GM18520 (cell line): ENCODE results near the gene MFF.
"Not testable (repeated sequence)": the region's sequence is repeated elsewhere in the genome, so short reads cannot be mapped to it uniquely, and the experiment has no call there.

Experiments used
- ATAC-seq: cut with Tn5 transposase; IDR thresholded peaks from one replicate; pipeline ENCODE4 v1.9.1; 2021; ENCODE audit not compliant: unreplicated experiment

MFF gene

DNA sequence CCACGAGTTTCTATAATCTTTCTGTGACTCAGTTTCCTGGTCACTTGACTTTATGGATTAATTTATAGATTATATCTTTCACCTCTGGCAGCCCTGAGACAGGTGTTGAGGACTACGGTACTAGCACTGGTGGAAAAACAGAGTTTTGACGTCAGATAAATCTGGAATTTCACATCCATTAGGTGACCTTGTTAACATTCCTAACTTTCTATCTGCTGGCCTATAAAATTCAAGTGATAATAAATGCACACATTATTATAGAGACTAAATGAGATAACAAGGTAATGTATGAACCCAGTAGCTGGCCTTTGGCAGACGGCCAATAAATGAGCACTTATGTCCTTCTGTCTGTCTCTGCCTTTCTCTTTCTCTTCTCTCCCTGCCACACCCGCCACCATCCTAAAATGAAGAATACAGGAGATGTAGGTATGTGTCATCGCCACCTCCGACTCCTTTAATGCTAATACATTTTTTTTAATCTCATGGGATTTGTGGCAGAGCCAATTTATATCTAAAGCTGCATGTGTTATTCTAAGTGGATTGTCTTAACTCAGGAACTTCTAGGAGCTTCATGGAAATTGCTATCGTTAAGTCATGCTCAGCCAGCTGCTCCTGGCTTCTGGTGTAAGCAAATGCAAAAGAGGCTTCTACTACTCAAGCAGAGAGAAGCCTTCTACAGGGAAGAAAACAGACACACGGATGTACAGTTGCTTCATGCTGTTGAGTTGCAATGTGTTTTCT lies 51.8 kb downstream of the MFF start:
- no peak for ATAC-seq

DNA sequence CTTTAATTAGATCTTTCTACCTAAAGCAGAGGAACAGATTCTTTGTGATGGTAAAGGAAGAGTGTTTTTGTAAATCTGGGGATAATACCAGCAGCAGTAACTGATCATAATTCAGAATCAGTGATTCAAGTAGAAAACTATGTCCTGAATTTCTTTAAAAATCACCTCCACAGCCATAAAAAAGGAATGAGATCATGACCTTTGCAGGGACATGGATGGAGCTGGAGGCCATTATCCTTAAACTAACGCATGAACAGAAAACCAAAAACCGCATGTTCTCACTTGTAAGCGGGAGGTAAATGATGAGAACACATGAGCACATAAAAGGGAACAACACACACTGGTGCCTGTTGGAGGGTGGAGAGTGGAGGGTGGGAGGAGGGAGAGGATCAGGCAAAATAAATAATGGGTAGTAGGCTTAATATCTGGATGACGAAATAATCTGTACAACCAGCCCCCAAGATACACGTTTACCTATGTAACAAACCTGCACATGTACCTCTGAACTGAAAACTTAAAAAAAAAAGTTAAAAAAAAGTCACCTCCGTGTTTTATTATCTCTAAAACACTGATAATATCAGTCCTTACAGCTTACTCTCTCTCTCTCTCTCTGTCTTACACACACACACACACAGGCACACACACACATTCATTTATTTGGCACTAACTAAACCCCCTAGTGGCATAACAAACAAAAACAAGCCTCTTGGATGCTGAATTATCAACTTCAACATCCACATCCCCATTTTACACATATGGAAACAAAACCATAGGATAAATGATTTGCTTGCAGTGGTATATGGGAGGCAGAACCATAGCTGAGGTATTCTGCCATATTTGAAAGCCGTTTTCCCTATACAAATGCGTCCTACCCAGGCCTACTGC lies 52.7 kb downstream of the MFF start:
- no peak for ATAC-seq

DNA sequence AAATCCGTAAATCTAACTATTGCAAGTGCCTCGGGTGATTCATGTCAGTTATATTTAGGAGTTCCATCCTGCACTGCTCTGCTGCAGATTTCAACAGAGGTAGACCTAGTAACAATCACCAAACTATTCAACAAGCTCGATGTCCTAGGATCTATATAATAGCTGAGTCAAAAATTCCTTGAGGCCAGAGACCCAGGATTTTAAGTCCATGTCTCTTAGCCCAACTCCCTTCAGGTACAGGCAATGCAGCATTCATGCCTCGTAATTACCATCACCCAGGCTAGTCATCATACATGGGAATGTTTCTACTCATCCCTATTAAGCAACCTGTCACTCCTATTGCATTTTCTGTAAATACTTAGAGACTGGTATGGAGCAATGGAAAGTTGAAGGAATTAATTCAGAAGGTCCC lies 53.3 kb downstream of the MFF start:
- no peak for ATAC-seq

DNA sequence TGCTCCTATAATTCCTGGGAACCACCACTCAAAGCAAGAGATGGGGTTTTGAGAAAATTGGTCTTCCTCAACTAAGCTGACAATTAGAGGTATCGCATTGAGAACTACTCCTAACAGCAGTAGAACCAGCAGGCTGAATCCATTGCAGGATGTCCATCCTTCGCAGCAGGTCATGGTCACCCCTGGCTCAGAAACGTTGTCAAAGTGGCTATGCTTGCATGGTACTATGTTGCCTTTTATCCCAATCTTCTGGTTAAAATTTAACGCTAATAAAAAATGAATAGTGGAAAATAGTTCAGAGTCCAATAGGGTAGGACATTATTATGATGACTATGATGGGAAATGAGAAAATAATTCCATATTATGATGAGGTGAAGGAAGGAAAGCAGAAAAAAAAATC lies 54.0 kb downstream of the MFF start, which contains the start of gene TM4SF20:
Gene TM4SF20, minus strand, starts transcription at position 212 of the 400 bp plus-strand sequence. Its CDS starts 38 bp downstream, at position 174.
- ATAC-seq, result no peak

DNA sequence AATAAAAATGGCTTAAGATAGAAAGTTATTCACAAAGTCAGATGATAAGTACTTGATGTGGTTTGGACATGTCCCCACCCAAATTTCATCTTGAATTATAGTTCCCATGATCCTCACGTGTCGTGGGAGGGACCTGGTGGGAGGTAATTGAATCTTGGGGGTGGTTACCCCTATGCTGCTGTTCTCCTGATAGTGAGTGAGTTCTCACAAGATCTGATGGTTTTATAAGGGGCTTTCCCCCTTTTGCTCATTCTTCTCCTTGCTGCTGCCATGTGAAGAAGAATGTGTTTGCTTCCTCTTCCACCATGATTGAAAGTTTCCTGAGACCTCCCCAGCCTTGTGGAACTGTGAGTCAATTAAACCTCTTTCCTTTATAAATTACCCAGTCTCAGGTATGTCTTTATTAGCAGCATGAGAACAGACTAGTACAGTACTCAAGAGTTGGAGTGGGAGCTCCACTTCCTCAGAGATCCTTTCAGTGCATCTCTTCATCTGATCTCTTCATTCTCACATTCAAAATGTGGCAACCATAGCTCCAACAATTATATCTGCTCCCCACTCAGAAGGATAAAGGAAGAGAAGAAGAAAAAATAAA lies 57.3 kb downstream of the MFF start:
- ATAC-seq, result not testable (repeated sequence)

DNA sequence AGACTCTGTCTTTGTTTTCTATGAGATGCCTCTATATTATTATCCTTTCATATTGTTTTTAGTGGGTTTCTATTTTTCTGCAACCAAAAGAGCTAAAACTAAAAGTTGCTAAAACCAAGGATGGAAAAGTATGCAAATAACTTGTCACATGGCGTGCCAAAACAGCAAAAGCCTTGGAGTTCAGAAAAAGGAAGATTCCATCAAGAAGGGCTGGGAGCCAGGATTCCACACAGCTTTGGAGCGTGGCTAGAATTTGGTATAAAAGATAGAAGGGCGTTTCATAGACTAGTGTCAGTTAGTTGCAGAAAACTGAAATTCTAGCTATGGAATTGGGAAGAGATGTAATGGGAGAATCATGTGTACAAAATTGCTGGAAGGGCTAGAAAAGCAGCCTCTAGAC lies 58.6 kb downstream of the MFF start:
- no peak for ATAC-seq

DNA sequence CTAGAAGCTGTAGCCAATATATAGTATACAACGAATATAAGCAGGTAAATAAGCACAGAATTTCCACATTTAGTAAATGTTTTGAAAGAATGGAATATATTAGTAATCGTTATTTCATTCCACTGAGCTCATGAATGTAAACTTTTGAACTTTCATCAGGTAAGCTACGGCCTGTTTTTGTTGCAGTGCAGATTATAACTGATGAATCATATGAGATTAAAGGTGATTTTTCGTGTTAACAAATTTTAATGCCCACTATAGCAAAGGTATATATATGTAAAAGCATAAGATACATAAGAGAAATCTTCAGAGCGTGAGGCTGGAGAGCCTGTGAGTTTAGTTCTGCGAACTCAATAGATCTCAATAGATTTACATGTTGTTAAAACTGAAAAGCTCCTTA lies 61.6 kb downstream of the MFF start:
- ATAC-seq, result no peak

DNA sequence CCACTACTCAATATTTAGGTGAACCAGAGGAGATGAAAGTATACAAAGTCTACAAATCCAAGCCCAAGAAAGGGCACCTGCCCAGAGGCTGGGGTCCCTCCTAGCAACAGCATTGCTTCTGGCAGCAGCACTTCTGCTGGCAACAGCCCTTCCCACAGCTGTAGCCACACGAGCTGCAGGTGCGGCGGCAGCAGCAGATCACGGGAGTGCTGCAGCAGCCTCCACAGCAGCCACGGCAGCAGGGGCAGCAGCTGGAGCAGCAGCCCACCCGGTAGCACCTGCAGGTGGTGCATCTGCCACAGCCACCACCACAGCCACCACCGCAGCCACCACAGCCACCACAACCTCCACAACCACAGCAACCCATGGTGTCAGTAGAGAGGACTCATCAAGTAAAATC lies 62.5 kb downstream of the MFF start, which contains the start of gene SCYGR1:
Gene SCYGR1, minus strand, starts transcription at position 367 of the 400 bp plus-strand sequence. Its CDS starts 0 bp downstream, at position 367.
- not testable (repeated sequence) for ATAC-seq

DNA sequence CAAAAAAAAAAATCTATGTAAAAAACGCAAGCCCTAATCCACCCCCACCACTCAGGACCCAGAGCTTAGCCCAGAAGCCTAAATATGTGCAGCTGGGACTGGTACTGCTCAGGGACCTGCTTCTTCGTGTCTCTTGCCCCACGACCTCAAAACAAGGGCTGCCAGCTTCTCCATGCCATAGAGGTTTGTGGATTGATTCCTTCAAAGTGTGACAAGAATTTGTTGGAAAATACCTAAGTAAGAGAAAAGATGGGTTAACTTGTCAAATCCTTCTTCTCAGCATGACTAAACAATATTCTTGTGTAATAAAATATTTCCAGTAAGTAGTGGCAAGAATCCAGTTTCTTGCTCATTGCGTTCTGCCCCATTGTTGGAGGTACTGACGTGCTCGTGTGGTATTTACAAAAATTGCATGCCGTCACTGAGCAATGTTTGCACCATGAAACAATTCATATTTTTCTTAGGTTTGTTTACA lies 63.5 kb downstream of the MFF start:
- ATAC-seq, result no peak

DNA sequence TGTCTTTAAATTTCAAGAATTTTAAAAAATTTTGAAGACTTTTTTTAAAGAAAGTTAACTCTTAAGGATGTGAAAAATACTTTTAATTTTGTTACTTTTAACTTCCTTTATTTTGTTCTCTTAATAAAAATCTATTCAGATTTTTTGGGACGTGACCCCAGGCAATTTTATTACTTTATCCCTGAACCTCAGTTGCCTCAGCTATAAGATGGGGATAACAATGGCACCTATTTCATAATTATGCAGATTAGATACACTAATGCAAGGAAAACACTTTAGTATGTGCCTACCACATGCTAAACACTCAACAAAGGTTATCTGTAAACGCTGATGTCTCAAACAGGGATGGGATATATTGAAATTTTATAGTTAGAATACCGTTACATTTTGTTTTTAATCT lies 64.2 kb downstream of the MFF start:
- no peak for ATAC-seq

DNA sequence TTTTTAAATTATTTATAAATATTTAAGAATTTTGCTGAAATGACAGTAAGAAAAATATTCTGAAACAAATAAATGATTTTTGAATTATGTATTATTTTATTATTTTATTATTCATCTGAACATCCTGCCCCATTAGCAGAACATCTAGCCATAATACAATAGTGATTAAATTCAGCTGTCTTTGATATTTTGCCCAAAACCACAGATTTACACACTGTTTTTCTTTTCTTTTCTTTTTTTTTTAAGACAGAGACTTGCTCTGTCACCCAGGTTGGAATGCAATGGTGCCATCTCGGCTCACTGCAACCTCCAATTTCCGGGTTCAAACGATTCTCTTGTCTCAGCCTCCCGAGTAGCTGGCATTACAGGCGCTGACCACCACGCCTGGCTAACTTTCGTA lies 64.6 kb downstream of the MFF start:
- no peak for ATAC-seq

DNA sequence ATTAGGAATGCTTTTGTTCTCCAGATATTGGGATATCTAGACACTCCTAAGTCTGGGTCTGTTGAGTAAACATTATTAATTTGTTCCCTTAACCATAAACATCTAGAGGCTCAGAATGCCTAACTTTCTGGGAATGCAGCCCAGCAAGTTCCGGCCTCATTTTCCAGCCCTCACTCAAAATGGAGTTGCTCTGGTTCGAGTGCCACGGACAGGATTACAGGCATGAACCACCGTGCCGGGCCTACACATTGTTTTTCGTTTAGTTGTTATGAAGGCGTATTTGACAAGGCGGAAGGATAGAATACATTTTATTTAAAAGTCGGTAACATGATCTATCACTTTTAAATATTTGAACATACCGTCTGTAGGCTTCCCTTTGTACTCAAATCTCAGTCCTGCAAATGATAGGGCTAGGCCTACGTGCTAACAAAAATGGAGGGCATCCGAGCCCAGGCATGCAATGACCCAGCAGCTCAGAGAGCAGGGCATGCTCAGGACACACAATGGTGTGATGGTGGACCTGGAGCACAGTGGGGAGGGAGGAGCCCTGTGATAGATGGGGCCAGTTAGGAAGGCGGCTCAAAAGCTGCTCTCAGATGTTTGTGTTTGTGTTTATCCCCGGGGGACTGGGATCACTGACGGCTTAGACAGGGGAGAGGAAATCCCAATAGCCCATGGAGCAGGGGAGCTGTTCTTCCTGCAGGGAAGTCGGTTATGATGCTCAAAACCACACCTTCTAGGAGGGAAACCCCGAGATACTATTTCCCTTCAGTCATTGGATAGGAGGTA lies 65.6 kb downstream of the MFF start:
- ATAC-seq, result no peak

DNA sequence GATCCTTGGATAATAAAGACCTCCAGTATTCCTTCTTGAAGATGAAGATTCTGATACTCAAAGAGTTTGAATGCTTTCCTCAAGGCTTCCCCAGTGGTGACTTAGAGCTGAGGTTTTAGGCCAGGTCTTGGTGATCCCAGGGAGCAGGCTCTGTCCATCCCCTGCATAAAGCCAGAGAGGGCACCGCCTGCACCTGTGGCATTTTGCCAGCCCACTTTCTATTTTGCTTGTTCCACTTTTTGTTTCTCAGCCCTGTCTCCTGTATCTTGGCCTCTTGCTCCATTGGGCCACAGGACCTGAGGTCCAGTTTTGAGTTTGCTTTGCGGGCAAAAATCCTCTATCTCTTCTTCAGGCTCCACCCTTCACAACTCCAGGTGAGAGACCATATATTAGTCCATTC lies 69.3 kb downstream of the MFF start:
- ATAC-seq, result no peak

DNA sequence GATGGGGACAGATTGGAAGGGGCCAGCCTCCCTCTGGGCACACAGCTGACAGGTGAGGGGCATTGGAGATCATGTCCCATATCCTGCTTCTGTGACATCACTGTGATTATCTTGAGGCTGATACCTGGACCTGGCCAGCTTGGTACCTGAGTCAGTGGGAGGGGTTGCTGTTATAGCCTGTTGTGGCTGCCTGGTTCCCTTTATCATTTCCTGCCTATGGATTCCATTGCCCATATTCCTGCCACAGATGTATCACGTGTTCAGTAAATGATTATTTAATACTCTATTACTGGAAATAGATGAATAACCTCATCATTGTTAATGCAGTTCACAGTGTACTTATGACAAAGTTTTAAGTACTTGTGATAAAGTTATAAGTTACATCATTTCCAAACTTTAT lies 70.5 kb downstream of the MFF start:
- no peak for ATAC-seq

DNA sequence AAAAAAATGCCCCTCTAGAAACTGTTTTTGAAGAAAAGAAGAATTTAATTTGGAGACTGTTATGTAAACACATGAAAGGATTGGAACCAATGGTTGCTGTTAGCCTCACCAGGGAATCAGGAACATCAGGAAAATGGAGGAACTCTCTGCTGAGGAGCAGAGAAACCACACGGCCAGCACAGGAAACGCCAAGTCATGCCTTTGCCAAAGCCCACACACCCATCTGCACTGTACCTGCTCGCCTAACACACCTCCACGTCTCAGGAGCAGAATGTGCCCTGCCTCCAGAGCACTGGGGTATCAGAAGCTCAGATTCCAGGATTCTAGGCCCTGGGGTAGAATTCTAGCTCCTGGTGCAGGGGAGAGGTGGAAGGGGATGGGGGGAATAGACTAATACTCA lies 72.5 kb downstream of the MFF start:
- ATAC-seq, result no peak

DNA sequence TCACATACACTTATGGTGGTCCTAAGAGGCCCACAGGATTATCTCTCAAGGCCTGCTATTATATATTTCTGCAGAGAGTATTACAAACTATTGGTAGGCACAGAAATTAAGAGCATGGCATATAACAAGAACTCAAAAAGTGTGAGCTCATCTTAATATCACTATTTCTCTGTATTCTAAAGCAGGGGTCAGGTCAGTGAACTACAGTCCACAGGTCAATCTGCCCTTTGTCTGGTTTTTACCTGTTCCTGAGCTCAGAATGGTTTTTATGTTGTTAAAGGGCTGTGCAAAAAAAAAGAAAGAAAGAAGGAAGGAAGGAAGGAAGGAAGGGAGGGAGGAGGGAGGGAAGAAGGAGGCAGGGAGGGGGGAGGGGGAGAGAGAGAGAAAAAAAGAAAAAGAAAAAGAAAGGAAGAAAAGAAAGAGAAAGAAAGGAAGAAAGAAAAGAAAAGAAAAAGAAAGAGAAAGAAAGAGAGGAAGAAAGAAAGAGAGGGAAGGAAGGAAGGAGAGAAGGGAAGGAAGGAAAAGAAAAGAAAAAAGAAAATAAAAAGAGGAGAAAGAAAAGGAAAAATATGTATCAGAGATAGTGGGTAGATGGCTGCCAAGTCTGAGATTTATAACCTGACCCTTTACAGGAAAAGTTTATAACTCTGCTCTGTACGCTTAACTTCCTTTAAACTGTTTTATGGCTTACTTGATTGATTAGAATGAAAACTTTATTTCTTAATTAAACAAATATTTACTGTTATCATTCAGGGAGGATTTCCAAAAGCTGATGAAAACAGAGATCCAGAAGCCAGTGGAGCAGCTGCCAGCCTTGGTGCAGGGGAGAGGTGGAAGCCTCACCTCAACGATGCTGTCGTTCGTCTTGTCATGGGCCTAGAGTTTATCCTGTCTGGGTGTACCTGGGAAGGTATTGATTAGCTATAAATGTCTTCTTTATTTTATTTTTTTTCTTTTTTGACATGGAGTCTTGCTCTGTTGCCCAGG lies 73.9 kb downstream of the MFF start:
- ATAC-seq, result no peak

DNA sequence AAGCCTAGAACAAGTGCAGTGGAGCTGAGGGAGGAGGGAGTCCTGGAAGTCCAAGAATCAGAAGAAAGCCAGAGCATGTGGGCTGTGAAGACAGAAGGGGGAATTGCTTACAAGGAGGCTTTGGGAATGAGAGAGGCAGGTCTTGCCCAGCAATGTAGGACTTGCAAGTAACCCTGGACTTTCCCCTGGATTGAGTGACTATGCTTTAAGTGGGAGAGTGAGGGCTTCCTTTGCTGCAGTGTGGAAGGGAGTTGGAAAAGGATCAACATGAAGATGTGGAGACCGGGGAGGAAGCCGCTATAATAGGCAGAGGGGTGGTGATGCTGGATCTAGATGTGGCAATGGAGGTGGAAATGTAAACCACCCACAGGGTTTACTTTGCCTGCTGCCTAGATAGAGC lies 76.5 kb downstream of the MFF start:
- no peak for ATAC-seq

DNA sequence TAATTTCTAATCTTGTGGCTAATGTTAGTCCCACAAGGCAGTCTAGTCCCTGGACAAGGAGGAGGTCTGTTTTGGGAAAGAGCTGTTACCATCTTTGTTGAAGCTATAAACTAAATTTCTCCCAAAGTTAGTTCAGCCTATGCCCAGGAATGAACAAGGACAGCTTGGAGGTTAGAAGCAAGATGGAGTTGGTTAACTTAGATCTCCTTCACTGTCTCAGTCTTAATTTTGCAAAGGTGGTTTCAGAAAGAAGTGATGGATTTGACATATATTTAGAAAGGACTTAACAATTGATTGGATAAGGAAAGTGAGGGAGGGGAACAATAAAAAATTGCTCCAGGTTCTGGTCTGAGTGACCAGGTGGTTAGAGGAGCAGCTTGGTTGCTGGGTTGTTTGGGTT lies 77.3 kb downstream of the MFF start:
- no peak for ATAC-seq

DNA sequence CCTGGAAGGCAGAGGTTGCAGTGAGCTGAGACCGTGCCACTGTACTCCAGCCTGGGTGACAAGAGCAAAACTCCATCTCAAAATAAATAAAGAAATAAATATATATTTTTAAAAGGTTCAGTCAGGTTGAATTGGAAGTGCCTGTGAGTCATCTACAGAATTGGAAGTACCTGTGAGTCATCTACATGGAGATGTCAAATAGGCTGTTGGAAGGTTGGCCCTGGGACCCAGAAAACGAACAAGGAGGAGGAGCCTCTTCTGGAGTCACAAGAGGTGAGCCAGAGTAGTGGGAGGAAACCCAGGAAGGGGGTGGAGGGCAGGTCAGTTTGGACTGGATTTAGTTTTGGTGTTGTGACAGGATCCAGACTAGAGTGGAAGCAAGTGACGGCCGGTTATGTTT lies 77.9 kb downstream of the MFF start:
- ATAC-seq, result no peak
